GM19240 (cell line): ENCODE data around the gene BORCS5.
"Not testable (repeated sequence)": the region's sequence is repeated elsewhere in the genome, so short reads cannot be mapped to it uniquely, and the experiment has no call there.

Experiments used
- DNase-seq: peaks from one replicate; pipeline ENCODE4 v3.0.0; 2011; ENCODE audit warnings: low spot score; ENCODE audit not compliant: insufficient read length

Gene BORCS5

DNA sequence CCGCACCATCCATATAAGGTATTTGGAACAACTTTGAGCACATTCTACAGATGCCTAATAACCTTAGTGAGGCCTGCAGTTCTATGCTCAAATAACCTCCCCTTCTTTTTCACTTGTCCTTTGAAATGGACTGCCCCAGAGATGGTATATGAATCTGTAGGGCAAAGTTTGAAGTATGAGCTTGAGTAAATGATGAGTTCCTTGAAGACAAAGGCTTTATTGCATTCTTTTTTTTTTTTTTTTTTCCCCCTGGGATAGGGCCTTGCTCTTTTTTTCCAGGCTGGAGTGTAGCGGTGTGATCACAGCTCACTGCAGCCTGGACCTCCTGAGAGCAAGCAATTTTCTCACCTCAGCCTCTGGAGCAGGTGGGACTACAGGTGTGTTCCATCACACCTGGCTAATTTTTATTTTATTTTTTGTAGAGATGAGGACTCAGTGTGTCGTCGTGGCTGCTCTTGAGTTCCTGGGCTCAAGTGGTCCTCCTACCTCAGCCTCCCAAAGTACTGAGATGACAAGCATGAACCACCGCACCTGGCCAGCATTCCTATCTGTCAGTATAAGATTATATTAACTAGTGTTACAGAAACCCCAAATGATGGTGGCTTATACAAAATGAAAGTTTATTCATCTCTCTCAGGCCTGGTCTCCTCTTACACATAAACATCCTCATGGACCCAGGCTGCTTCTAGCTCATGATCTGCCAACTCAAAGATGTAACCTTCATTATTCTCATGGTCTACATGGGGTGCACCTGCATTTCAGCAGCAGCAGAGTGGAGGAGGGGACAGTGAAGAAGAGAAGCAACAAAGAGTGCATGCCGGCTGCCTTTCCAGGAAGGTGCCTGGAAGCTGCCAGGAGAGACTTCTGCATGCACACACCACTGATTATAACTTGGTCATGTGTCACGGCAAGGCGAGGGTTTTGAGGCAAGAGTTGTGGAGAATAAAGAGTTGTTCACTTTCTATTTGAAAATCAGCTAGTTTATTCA lies 104.4 kb downstream of the BORCS5 start:
- no peak for DNase-seq

DNA sequence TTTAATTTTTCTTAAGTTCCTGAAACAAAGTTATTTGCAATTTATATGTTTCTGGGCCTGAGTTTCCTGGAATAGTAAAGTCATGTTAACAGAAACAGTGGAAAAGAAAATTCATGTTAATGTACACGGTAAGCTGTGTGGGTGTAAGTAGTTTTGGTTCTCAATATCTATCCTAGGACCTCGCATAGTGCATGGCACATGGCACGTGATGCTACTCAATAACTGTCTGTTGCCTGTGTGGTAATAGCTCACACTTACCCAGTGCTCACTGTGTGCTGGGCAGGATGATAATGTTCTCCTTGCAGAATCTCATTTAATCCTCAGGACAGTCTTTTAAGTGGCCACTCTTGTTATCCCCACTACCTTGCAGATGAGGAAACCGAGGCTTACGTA lies 105.0 kb downstream of the BORCS5 start:
- no peak for DNase-seq

DNA sequence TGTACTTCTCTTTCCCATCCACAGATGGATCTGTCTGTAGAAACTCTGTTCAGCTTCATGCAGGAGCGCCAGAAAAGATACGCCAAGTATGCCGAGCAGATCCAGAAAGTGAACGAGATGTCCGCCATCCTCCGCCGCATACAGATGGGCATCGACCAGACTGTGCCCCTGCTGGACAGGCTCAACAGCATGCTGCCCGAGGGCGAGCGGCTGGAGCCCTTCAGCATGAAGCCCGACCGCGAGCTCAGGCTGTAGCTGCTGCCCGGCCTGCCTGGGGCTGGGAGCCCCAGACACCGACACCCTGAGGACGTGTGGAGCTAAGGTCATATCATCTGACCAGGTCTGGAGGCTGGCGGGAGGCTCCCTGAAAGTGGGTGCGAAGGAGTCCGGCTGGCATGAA lies 108.6 kb downstream of the BORCS5 start:
- no peak for DNase-seq

DNA sequence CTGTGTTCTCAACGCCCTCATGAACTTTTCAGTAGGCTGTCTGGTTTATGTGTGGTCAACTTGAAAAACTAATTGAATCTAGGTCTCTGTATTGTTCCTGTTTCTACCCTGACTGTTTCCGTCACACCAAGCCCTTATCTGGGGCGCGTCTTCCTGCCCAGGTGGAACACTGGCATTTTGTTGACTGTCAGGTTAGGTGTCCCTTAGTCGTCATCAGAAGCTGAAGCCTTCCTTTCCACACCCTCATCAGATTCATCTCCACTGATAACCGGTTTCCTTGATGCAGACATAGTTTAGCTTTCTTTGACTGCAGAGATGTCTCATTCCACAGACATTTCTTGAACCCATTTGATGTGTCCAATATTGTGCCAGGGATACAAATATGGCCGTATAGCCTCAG lies 109.3 kb downstream of the BORCS5 start:
- DNase-seq = no peak

DNA sequence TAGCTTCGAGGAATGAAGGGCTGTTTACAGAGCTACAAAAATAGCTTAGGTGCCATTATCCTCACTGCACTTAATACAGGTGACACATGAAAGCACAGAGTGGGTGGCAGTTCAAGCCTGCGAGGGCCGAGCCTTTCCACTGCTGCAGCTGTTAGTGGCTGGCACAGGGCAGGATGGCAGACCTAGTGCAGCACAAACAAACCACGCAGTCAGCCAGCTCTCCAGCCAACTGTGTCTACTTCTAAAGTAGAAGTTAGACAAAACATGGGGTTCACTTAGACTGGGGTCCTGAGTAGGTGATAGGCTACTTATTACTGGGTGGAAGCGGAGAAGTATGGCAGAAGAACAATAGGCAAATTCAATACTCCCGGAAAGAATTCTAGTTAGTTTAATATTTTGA lies 110.4 kb downstream of the BORCS5 start:
- DNase-seq = no peak

DNA sequence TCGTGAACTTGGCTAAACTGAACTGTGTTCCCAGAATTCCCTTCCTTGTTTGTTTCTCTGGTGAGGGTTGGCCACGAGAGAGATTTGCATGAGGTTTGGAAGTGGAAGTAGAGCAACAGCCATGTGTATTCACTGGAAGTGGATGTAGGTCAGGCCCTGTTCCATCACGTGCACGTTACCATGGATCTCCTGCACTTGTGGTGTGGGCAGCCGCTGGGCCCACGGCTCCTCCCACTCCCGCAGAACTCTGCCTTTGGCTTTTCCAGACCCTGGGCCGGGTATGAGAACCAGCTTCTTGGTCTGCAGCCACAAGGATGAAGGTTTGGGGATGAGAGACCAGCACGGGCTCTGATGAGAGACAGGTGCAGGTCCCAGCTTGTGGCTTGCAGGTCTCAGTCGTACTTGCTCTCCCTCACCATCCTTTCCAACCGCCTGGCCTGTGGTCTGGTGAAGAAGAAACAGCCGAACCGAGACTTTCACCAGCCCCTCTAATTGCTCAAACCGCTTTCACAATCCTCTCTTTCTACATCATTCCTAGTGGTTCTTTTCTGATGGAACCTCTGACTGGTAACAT lies 110.9 kb downstream of the BORCS5 start:
- no peak for DNase-seq

DNA sequence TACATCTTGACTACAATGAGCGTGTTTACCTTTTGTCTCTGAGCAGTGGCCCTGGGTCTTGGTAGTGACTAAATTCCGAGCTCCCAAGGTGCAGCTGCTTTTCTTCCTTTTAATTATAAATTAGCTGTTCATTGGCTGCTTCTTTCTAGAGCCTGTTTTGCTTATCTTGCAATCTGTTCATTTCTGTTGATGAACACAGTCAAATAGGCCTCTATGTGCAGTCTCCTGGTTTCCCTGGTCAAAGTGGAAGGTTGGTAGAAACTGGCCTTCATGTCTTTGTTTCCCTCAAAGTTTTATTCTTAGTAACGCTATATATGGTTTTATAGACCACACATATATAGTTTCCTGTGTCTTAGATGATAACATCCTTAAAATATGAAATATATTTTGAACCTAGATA lies 111.7 kb downstream of the BORCS5 start:
- no peak for DNase-seq

DNA sequence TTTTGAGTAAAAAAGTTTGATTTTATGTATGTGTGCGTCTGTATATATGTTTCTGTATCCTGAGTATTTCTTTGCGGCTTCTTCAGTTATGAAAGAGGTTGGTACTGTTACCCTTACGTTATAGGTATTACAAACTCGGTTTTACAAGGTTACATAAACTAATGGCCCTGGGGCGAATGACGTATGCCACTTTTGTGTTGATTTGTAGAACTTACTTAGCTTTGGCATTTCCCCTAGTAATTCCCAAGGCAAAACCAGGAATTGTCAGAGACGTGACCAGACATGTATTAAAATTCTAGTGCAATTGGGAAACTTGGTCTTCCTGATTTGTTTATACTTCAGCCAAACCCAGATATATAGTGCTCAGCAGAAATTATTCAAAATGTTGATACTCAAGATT lies 112.5 kb downstream of the BORCS5 start:
- no peak for DNase-seq

DNA sequence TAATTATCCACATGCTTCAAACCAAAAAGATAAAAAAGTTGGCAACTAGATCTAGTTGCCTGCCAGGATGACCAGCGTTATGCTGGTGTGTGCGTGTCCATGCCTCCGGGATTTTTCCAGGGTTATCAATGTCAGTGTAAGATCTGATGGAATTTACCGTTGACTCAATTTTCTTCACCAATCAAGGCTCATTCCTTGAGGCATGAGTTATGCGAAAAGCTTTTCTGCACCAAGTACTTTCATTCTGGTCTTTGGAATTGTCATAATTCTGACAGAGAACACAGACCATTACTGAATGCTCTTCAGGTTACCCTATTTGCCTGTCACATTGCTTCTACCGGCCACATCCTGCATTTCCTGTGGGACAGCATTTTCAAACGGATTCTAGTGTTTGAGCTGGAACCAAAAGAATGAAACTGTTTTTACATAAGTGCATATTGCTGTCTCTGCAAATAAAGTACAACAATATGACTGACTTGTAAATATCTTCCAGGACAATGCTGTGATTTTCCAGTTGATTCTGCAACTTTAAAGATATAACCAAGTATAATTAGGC lies 114.0 kb downstream of the BORCS5 start:
- no peak for DNase-seq

DNA sequence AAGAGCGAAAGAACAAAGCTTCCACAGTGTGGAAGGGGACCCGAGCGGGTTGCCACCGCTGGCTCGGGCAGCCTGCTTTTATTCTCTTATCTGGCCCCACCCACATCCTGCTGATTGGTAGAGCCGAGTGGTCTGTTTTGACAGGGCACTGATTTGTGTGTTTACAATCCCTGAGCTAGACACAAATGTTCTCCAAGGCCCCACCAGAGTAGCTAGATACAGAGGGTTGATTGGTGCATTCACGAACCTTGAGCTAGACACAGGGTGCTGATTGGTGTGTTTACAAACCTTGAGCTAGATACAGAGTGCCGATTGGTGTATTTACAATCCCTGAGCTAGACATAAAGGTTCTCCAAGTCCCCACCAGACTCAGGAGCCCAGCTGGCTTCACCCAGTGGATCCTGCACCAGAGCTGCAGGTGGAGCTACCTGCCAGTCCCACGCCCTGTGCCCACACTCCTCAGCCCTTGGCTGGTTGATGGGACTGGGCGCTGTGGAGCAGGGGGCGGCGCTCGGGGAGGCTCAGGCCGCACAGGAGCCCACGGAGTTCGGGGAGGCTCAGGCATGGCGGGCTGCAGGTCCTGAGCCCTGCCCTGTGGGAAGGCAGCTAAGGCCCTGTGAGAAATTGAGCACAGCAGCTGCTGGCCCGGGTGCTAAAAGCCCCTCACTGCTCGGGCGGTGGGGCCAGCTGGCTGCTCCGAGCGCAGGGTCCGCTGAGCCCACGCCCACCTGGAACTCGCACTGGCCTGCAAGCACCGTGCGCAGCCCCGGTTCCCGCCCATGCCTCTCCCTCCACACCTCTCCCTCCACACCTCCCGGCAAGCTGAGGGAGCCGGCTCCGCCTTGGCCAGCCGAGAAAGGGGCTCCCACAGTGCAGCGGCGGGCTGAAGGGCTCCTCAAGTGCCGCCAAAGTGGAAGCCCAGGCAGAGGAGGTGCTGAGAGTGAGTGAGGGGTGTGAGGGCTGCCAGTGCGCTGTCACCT lies 115.4 kb downstream of the BORCS5 start:
- DNase-seq = not testable (repeated sequence)

DNA sequence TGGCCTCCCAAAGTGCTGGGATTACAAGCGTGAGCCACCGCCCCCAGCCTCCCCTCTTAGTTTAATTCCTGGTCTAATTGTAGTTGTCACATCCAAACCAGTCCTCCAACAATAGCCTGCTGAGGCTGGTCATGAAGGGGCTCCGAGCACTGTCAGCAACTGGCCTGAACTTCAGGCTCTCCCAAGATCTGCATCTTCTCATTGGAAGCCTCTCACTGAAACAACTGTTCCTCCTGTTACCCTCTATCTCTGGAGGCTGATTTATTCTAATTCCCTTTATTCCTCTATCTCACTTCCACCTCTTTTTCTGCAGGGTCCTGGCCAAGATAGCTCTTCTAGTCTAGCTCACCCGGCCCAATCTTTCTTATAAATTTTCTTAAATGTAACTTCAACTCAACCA lies 116.3 kb downstream of the BORCS5 start:
- DNase-seq = no peak

DNA sequence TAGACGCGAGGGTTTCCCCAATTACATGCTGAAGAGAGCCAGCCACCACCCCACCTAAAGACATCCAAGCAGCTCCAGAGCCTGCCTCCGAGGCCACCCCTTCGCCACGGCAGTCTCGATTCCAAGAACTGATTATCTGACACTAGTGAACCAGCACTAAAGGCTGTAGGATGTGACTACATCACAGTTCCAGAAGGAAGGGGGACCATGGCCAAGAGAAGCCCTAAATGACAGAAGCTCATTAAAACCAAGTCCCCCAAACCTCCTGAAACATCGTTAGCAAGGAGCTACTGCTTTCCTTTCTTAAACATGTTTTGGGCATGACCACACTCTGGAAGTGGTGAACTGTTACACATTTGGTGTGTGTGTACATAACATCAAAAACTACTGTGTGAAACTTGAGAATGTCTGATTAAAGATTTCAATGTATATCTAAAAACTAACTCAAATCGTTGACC lies 117.6 kb downstream of the BORCS5 start:
- DNase-seq = no peak

DNA sequence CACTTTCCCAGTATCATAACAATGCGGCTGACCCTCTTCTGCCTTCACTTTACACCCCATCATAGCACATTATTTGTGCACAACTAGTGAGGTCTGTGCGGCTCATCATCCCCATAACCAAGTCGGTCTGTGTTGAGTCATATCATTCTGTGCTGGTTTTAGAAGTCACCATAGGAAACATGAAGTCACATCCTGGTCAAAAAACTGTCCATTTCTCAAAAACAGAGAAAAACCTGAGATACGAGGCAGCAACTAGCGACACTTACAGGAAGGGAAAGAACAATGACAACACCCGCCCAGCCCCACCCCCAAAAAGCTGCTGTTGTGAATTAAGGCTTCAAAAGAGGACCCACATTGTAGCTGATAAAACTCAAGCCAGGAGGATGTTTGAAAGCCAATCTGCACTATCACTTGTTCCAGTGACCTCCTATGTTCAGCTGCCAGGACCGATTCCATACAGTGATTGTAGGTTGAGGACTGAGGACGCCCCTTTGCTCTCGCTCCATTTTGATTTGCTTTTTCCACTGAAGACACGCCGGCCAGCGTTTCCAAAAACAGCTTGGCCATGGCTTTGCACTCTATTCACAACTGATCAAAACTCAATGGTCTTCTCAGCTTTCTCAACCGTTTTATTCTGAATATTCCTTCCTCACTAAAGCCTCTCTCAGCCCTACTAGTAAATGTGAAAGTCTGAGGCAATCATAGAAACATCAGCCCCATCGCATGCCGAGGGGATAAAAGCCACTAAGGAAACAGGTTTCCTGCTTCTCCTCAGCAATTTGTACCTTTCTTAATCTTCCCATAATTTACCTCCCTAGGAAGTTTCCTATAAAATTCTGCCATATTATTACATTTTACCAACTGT lies 118.3 kb downstream of the BORCS5 start:
- peak; percentile 65 for DNase-seq

DNA sequence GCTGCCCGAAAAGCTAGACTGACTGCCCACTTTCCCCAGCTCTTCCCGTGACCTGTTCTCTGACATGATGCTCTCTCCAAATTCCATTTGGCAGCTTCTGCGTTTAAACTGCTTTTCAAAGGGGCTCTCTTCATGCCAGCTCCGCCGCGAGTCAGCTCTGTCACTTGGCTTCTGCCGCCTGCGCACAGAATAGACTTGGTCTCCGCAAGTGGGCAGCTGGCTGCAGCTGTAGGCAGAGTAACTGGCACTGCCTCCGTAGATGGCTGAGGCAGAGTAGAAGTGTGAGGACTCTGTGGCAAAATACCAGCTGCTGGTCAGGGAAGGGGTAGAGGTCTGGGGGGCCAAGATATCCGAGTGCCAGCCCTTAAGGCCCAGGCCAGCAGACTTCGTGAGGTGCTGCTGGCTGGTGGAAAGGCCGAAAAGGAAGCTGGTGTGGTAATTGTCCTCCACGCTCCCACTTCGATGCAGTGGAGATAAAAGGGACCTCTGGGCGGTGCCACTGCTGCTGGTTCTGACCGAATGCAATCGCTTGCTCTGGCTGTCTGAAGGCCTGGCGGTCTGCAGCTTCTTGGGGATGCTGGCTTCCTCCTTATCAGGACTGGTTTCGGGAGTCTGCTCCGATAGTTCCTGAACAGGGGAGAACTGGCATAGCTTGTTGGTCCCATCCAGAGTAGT lies 120.1 kb downstream of the BORCS5 start:
- no peak for DNase-seq

DNA sequence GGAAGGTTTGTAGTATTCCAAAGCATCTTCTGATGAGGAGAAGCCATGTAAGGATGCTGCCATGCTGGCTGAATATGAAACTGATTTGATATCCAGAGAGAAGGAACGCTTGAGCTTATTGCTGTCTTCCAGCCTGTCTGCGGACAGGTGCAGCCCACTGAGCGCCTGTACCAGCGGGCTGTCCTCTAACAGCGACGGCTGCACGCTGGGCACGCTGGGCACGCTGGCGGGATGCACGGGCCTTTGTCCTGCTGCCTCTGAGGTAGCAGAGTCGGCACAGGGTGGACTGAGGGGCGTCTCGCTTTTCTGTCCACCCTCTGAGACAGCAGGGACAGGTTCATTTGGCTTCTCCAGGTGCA lies 120.6 kb downstream of the BORCS5 start:
- no peak for DNase-seq

DNA sequence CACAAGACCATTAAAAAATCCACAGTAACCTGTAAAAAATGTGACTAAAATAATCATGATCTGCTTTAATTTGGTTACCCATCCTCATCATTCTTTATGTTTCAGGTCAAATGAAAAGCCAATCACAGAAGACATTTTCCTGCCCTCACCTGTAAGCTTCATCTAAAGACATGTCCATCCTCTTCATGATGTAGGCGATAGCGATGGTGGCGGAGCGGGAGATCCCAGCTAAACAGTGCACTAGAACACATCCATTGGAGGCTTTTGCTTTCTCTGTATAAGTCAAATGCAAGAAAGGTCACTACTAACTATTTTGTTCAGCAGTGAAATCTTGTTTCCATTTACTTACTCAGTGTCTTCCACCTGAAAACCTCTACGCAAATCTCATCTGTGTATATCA lies 123.2 kb downstream of the BORCS5 start:
- no peak for DNase-seq

DNA sequence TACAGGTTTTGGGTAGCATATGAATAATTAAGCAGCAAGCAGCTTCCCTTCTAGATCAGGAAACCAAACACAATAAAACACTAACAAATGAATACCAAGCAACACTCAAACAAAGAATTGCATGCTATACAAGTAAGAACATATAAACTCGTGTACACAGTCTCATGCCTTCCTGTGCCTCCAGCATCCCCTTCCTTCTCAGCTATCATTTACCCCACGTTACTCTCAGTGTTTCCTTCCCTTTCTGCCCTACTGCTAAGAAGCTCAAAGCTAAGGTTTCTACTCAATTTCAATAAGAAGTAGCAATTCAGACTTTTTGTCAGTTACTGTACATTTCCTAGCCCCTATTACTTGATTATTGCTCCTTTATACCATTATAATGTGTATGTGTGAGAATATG lies 124.8 kb downstream of the BORCS5 start:
- DNase-seq = no peak

DNA sequence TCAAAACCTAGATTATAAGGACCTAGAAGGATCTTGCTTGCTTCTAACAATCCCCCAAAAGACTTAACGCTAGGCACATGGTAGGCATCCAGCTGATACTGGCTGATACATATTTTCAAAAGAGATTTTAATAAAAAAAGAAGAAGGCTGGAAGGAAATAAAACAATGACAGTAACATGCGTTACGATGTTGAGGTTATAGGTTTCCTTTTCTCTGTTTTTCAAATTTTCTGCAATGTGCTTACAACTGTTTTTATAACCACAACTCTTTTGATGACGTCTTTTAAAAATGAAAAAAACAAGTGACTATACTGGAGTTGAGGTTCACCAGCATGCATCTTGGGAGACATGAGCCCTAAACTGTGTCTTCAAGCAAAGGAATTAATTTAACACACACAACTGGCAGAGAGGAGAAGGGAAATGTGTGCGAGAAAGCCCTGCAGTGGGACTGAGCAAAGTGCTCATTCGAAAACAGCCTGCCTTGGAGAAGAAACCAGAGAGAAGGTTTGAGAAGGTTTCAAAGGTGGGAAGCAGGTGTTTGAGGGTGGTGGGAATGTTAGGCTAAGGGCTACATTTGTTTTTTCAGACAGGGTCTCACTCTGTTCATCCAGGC lies 125.4 kb downstream of the BORCS5 start:
- DNase-seq = no peak

DNA sequence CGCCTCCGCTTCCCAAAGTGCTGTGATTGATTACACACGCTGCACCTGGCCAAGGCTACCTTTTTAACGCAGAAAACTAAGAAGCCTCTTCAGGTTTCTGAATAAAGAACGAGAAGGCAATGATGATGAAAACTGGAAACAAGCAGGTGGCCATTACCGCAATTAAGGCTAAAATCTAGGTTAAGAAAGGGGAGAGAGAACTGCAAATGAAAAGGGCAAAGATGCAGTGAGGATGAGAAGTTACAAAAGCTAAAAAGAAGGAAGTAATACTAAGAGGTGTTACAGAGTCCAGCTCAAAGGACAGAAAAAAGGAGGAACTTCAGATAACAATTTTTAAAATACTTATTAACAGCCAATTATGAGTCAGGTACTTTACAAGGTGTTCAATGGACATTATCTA lies 126.1 kb downstream of the BORCS5 start:
- no peak for DNase-seq
